HepG2 (cell line): ENCODE data around the gene AAR2. TPM values are rescaled to one million over a fixed set of nuclear protein-coding genes. Genes with fewer than 3 reads are reported as not detected.

Source experiments
- ARNTL ChIP-seq: sonication (generic); formaldehyde crosslinking; IDR thresholded peaks from 2 replicates; pipeline ENCODE4 v1.4.0; 2020; ENCODE audit warnings: mild to moderate bottlenecking, missing genetic modification reagents
- ATRX ChIP-seq: sonication (generic); formaldehyde crosslinking; IDR thresholded peaks from 2 replicates; pipeline ENCODE4 v1.4.0; 2020; ENCODE audit warnings: missing genetic modification reagents, borderline replicate concordance
- EHMT2 ChIP-seq: fragments of 200-600 bp; sonication (generic); IDR thresholded peaks from 2 replicates; pipeline ENCODE4 v1.7.0; 2017; ENCODE audit warnings: antibody characterized with exemption, low read depth, low read length, borderline replicate concordance
- GATAD1 ChIP-seq: IDR thresholded peaks from 2 replicates; pipeline ENCODE4 v1.6.1; 2016; ENCODE audit warnings: missing genetic modification reagents, missing compliant biosample characterization
- IKZF1 ChIP-seq: fragments of 450-650 bp; IDR thresholded peaks from 2 replicates; pipeline ENCODE4 v1.7.1; 2016
- JDP2 ChIP-seq: sonication (generic); formaldehyde crosslinking; IDR thresholded peaks from 2 replicates; pipeline ENCODE4 v1.8.1; 2022; ENCODE audit warnings: missing genetic modification reagents, borderline replicate concordance
- KMT2B ChIP-seq: IDR thresholded peaks from 2 replicates; pipeline ENCODE4 v1.6.1; 2016; ENCODE audit warnings: missing genetic modification reagents, missing compliant biosample characterization
- MAFG ChIP-seq: sonication (generic); formaldehyde crosslinking; IDR thresholded peaks from 2 replicates; pipeline ENCODE4 v1.5.1; 2020; ENCODE audit warnings: mild to moderate bottlenecking, missing genetic modification reagents
- POLR2G ChIP-seq: fragments of 200-400 bp; formaldehyde crosslinking; IDR thresholded peaks from 2 replicates; pipeline ENCODE4 v1.6.1; 2018; ENCODE audit warnings: mild to moderate bottlenecking, low read depth, low read length, moderate library complexity
- SMC3 ChIP-seq: IDR thresholded peaks from 2 replicates; pipeline ENCODE4 v1.6.1; 2011; ENCODE audit warnings: low read length, improper control_type of control experiment
- TMF1 ChIP-seq: sonication (generic); formaldehyde crosslinking; IDR thresholded peaks from 2 replicates; pipeline ENCODE4 v1.8.1; 2022; ENCODE audit warnings: low read depth, missing genetic modification reagents
- TOE1 ChIP-seq: sonication (generic); formaldehyde crosslinking; IDR thresholded peaks from 2 replicates; pipeline ENCODE4 v1.4.0; 2020; ENCODE audit warnings: mild to moderate bottlenecking, missing genetic modification reagents
- YEATS2 ChIP-seq: sonication (generic); formaldehyde crosslinking; IDR thresholded peaks from 2 replicates; pipeline ENCODE4 v1.4.0; 2020; ENCODE audit warnings: missing genetic modification reagents, borderline replicate concordance
- ZFX ChIP-seq: sonication (generic); formaldehyde crosslinking; IDR thresholded peaks from 2 replicates; pipeline ENCODE4 v1.4.0; 2020; ENCODE audit warnings: mild to moderate bottlenecking, low read depth, missing genetic modification reagents, moderate library complexity
- ZNF264 ChIP-seq: sonication (generic); formaldehyde crosslinking; IDR thresholded peaks from 2 replicates; pipeline ENCODE4 v1.4.0; 2020; ENCODE audit warnings: missing genetic modification reagents
- ZNF317 ChIP-seq: sonication (generic); formaldehyde crosslinking; IDR thresholded peaks from 2 replicates; pipeline ENCODE4 v1.5.0; 2020; ENCODE audit warnings: mild to moderate bottlenecking, missing genetic modification reagents
- ZNF563 ChIP-seq: sonication (generic); formaldehyde crosslinking; IDR thresholded peaks from 2 replicates; pipeline ENCODE4 v1.8.0; 2022; ENCODE audit warnings: mild to moderate bottlenecking, moderate library complexity, missing genetic modification reagents
- ZNF605 ChIP-seq: sonication (generic); formaldehyde crosslinking; IDR thresholded peaks from 2 replicates; pipeline ENCODE4 v1.8.0; 2022; ENCODE audit warnings: mild to moderate bottlenecking, missing genetic modification reagents
- ZNF747 ChIP-seq: sonication (generic); formaldehyde crosslinking; IDR thresholded peaks from 2 replicates; pipeline ENCODE4 v1.8.1; 2023; ENCODE audit warnings: missing genetic modification reagents, mild to moderate bottlenecking, borderline replicate concordance
- ZNF75D ChIP-seq: sonication (generic); formaldehyde crosslinking; IDR thresholded peaks from 2 replicates; pipeline ENCODE4 v1.8.1; 2023; ENCODE audit warnings: missing genetic modification reagents, mild to moderate bottlenecking, borderline replicate concordance
- polyA plus RNA-seq, 8 experiments: library from polyadenylated mRNA; depleted of rRNA in 3 of 8; stranded (reverse) in 7 of 8; unstranded in 1 of 8; fragments of >200 nt; fragmentation: Illumina TruSeq in 4 of 8; extraction: Trizol in 4 of 8; gene quantifications; 2 replicates each; pipeline versions ENCODE4 v1.2.1 to v1.2.3, GENCODE V29; 2011 to 2016; ENCODE audit warnings: low read depth in 4 of 8, missing spikeins in 1 of 8, mixed read lengths in 1 of 8; ENCODE audit not compliant: insufficient read depth in 1 of 8
- total RNA-seq, 5 experiments: library from RNA; depleted of rRNA; stranded (reverse); fragments of >200 nt; fragmentation: Illumina TruSeq; extraction: Trizol; gene quantifications; 2 replicates each; pipeline ENCODE4 v1.2.3, GENCODE V29; 2016; ENCODE audit warnings: low read depth in 1 of 5
- TF ChIP-seq, protein P1 (sequence below): IDR thresholded peaks from 2 replicates; pipeline ENCODE4 v1.6.1; 2016; ENCODE audit warnings: low read depth, borderline replicate concordance
- TF ChIP-seq, protein P2 (sequence below), 2 experiments: sonication (generic) in 1 of 2; formaldehyde crosslinking in 1 of 2; IDR thresholded peaks; 2 replicates each; pipeline versions ENCODE4 v1.4.0 to v1.6.1; 2016 to 2020; ENCODE audit warnings: borderline replicate concordance in 1 of 2, low read depth in 1 of 2, mild to moderate bottlenecking in 1 of 2, missing genetic modification reagents in 1 of 2
- TF ChIP-seq, protein P3 (sequence below): sonication (generic); formaldehyde crosslinking; IDR thresholded peaks from 2 replicates; pipeline ENCODE4 v1.4.0; 2020; ENCODE audit warnings: missing genetic modification reagents

Gene AAR2
- total and polyA plus RNA-seq, 2 of the 13 experiments (the other 11 are each of a cell fraction or from before 2014, with no cell fraction given) = 45.2 to 46.2 TPM

DNA sequence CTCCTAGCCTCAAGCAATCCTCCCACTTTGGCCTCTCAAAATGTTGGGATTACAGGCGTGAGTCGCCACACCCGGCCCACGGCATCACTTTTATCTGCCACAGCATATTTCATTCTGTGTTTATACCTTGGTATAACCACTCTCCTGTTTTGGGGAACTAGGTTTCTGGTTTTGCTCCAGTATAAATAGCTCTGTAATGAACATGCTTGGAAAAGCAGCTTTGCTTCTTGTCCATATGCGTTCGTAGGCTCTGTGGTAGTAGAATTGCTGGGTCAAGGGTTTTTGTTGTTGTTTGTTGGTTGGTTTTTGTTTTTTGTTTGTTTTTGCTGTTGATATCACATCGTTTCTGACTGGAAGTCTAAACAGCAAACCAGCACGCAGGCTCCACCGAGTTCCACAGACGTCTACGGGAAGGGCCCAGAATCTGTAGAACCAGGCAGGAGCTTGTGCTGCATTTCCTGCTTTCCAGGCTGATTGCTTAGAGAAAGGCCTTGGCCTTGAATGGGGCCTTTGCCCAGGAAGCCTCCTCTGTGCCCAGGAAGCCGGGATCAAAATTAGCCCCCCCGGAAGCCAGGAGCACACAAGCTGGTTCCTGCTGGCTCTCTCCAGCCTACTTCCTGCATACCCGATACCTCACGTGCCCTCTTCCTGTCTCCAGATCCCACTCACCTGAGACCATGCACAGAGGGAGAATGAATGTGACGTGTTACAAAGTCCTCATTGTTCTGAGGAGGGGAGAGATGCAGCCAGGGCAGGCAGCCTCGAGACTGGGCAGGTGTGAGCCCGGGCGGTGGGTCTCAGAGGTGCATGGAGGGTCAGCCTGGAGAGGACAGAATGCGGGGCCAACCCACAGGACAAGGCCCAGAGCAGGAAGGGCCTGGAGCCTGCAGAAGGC lies 34.7 kb downstream of the AAR2 start (continued):
- TF ChIP-seq KMT2B (CRISPR knock-in tag) (0 out of 2 replicates have a peak, but pooled peaks have one; percentile 29), IKZF1 (no peak), YEATS2 (CRISPR knock-in tag) (peak; percentile 87), POLR2G (peak; percentile 80), TMF1 (peak; percentile 55; the same call in 1 of the 2 replicates), JDP2 (CRISPR knock-in tag) (no peak), GATAD1 (CRISPR knock-in tag) (peak; percentile 93), ARNTL (CRISPR knock-in tag) (peak; percentile 51; the same call in 1 of the 2 replicates), ZNF75D (CRISPR knock-in tag) (no peak), ZFX (CRISPR knock-in tag) (peak; percentile 95), ZNF747 (CRISPR knock-in tag) (no peak; the same call in 1 of the 2 replicates), ZNF317 (no peak), ATRX (CRISPR knock-in tag) (no peak), TOE1 (CRISPR knock-in tag) (no peak), EHMT2 (peak; percentile 61; the same call in 1 of the 2 replicates), ZNF605 (CRISPR knock-in tag) (no peak; the same call in 1 of the 2 replicates), SMC3 (no peak), MAFG (CRISPR knock-in tag) (no peak), ZNF563 (no peak; the same call in 1 of the 2 replicates), ZNF264 (CRISPR knock-in tag) (peak; percentile 46; the same call in 1 of the 2 replicates)
- TF ChIP-seq, protein P1, sequence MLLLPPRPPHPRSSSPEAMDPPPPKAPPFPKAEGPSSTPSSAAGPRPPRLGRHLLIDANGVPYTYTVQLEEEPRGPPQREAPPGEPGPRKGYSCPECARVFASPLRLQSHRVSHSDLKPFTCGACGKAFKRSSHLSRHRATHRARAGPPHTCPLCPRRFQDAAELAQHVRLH (CRISPR knock-in tag) = 0 out of 2 replicates have a peak, but pooled peaks have one; percentile 41
- TF ChIP-seq, protein P2, sequence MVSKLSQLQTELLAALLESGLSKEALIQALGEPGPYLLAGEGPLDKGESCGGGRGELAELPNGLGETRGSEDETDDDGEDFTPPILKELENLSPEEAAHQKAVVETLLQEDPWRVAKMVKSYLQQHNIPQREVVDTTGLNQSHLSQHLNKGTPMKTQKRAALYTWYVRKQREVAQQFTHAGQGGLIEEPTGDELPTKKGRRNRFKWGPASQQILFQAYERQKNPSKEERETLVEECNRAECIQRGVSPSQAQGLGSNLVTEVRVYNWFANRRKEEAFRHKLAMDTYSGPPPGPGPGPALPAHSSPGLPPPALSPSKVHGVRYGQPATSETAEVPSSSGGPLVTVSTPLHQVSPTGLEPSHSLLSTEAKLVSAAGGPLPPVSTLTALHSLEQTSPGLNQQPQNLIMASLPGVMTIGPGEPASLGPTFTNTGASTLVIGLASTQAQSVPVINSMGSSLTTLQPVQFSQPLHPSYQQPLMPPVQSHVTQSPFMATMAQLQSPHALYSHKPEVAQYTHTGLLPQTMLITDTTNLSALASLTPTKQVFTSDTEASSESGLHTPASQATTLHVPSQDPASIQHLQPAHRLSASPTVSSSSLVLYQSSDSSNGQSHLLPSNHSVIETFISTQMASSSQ (IDR thresholded peaks at IDR 0.05; ENCODE audit: low read depth) = no peak
- TF ChIP-seq, protein P2 (CRISPR knock-in tag; IDR thresholded peaks at IDR 0.05; ENCODE audit: borderline replicate concordance) = no peak
- TF ChIP-seq, protein P3, sequence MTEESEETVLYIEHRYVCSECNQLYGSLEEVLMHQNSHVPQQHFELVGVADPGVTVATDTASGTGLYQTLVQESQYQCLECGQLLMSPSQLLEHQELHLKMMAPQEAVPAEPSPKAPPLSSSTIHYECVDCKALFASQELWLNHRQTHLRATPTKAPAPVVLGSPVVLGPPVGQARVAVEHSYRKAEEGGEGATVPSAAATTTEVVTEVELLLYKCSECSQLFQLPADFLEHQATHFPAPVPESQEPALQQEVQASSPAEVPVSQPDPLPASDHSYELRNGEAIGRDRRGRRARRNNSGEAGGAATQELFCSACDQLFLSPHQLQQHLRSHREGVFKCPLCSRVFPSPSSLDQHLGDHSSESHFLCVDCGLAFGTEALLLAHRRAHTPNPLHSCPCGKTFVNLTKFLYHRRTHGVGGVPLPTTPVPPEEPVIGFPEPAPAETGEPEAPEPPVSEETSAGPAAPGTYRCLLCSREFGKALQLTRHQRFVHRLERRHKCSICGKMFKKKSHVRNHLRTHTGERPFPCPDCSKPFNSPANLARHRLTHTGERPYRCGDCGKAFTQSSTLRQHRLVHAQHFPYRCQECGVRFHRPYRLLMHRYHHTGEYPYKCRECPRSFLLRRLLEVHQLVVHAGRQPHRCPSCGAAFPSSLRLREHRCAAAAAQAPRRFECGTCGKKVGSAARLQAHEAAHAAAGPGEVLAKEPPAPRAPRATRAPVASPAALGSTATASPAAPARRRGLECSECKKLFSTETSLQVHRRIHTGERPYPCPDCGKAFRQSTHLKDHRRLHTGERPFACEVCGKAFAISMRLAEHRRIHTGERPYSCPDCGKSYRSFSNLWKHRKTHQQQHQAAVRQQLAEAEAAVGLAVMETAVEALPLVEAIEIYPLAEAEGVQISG (CRISPR knock-in tag) = peak; percentile 86
